Activated CD4-positive, alpha-beta T cell treated with anti-CD3 and anti-CD28 coated beads for 48 hours (primary cell): ENCODE results near the gene CDC25A.

ENCODE experiments used
- DNase-seq: peaks from one replicate; pipeline ENCODE4 v3.0.0-alpha.2; 2020

Gene CDC25A

GRCh38 chr3:48140936-48141603 is 47.1 kb downstream of the CDC25A start:
- no peak for DNase-seq

- no peak for DNase-seq
These were observed 47.9 kb downstream of the CDC25A start for GRCh38 chr3:48140336-48140757.

GRCh38 chr3:48137425-48137999 is 50.7 kb downstream of the CDC25A start:
- DNase-seq = no peak

GRCh38 chr3:48135552-48136495 is 52.4 kb downstream of the CDC25A start:
- DNase-seq = no peak

GRCh38 chr3:48130321-48130904 is 57.8 kb downstream of the CDC25A start:
- no peak for DNase-seq

- no peak for DNase-seq
These were observed 58.3 kb downstream of the CDC25A start for GRCh38 chr3:48129921-48130320.

GRCh38 chr3:48128774-48129173 is 59.4 kb downstream of the CDC25A start:
- no peak for DNase-seq

GRCh38 chr3:48125886-48126622 is 62.2 kb downstream of the CDC25A start:
- no peak for DNase-seq

GRCh38 chr3:48125013-48125705 is 63.1 kb downstream of the CDC25A start:
- no peak for DNase-seq

- DNase-seq = no peak
These were observed 64.9 kb downstream of the CDC25A start for GRCh38 chr3:48123346-48123745.

- DNase-seq = no peak
These were observed 65.7 kb downstream of the CDC25A start for GRCh38 chr3:48122504-48122903.

GRCh38 chr3:48120223-48120622 is 68.0 kb downstream of the CDC25A start:
- no peak for DNase-seq

GRCh38 chr3:48119505-48120193 is 68.6 kb downstream of the CDC25A start:
- no peak for DNase-seq

GRCh38 chr3:48118928-48119327 is 69.3 kb downstream of the CDC25A start:
- no peak for DNase-seq

GRCh38 chr3:48118322-48118721 is 69.9 kb downstream of the CDC25A start:
- DNase-seq = no peak

- no peak for DNase-seq
These were observed 75.4 kb downstream of the CDC25A start for GRCh38 chr3:48112813-48113212.

- peak; percentile 56 for DNase-seq
These were observed 76.0 kb downstream of the CDC25A start for GRCh38 chr3:48112108-48112791.

GRCh38 chr3:48110463-48110862 is 77.8 kb downstream of the CDC25A start:
- DNase-seq = no peak

GRCh38 chr3:48107227-48107626 is 81.0 kb downstream of the CDC25A start:
- DNase-seq = no peak
